ENCODE data around the gene NIM1K. TPM values are rescaled to one million over a fixed set of nuclear protein-coding genes. Genes with fewer than 3 reads are reported as not detected.
A peak's percentile ranks its signal among the peaks of the same experiment; 100 is the strongest.

Gene NIM1K
- polyA plus RNA-seq, 1 of the 3 experiments (the other 2 are of a cell fraction) = 0.16 TPM

DNA sequence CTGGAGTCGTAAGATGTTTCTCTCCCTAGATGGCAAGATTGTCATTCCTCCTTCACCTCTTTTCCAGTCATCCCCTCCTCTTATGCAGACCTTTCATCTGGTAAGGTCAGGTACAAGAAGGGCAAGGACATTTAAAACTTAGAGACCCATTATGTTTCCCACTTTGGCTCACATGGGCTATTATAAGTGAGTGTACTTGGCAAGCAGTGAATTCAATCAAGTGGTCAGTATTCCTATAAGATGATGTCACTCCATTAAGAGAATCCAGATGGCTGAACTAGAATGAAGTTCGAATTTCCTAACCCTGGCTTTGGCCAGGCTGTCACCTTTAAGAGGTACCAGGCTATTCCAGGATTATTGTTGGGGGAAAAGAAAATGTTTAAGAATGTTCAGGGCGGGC, 39.1 kb upstream of the NIM1K start:
- POLR2A ChIA-PET = interaction anchor here (2.3 kb wide), 1 partner anchor 32 kb away, joined by 6 read pairs; the partner anchor contains the start of gene ZNF131
- Histone ChIP-seq H3K4me1 (ENCODE audit: control insufficient read depth in 1 of 2, insufficient read depth in 2 of 2, low read depth in 1 of 2, low read length in 1 of 2) (peaks cover 4 to 15% of the 10 kb centered on the region in 2 experiments; a peak in 1 of 4 replicates), H3F3A (replicated peaks; ENCODE audit: insufficient read depth) (no peaks in the 10 kb centered on the region), H2AFZ (ENCODE audit: low read depth) (no peak overlapping the region), H4K20me1 (ENCODE audit: insufficient read depth) (0 out of 2 replicates have a peak, but pooled peaks cover 5% of the 10 kb centered on the region), H3K27ac (ENCODE audit: low read depth in 2 of 2, low read length in 1 of 2) (peak overlapping the region in 1 of 2 experiments; percentile 52; a peak in 2 of 4 replicates), H3K9me2 (no peaks in the 10 kb centered on the region), H3K4me3 (ENCODE audit: low read depth in 2 of 2, low read length in 1 of 2) (no peak overlapping the region), H3K9ac (no peak overlapping the region), H3K9me3 (no peaks in the 10 kb centered on the region), H3K79me2 (ENCODE audit: insufficient read depth) (peaks cover 71% of the 10 kb centered on the region), H3K27me3 (ENCODE audit: insufficient read depth) (no peaks in the 10 kb centered on the region), H3K36me3 (replicated peaks in 1 of 2; ENCODE audit: control insufficient read depth in 1 of 2, insufficient read depth in 2 of 2, low read length in 1 of 2) (peaks cover 0 to 9% of the 10 kb centered on the region in 2 experiments), H3K4me2 (no peak overlapping the region)
- CTCF ChIA-PET = no interaction called here
- peak; percentile 68; the same call in 1 of the 2 replicates for TF ChIP-seq NFIC (IDR thresholded peaks at IDR 0.05; ENCODE audit: borderline replicate concordance)
- peak; percentile 31; the same call in 1 of the 2 replicates for TF ChIP-seq MAX (IDR thresholded peaks at IDR 0.05; ENCODE audit: low read depth)
- TF ChIP-seq TCF12 (IDR thresholded peaks at IDR 0.05) = peak; percentile 91
- TF ChIP-seq GATA2 (CRISPR knock-in tag; IDR thresholded peaks at IDR 0.05) = no peak
- TF ChIP-seq, protein P1, sequence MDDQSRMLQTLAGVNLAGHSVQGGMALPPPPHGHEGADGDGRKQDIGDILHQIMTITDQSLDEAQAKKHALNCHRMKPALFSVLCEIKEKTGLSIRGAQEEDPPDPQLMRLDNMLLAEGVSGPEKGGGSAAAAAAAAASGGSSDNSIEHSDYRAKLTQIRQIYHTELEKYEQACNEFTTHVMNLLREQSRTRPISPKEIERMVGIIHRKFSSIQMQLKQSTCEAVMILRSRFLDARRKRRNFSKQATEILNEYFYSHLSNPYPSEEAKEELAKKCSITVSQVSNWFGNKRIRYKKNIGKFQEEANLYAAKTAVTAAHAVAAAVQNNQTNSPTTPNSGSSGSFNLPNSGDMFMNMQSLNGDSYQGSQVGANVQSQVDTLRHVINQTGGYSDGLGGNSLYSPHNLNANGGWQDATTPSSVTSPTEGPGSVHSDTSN (IDR thresholded peaks at IDR 0.05) = 0 out of 2 replicates have a peak, but pooled peaks have one; percentile 20
- TF ChIP-seq SIN3A (IDR thresholded peaks at IDR 0.05; ENCODE audit: borderline replicate concordance, low read depth, low read length) = no peak
- TF ChIP-seq FOSL2 (IDR thresholded peaks at IDR 0.05; ENCODE audit: borderline replicate concordance, low read depth) = peak; percentile 42; the same call in 1 of the 2 replicates
- TF ChIP-seq RCOR1 (IDR thresholded peaks at IDR 0.05; ENCODE audit: low read length) = no peak
- peak; percentile 58 for TF ChIP-seq JUND (IDR thresholded peaks at IDR 0.05)
- WGBS (ENCODE audit: low lambda C conversion rate) = 66% methylated on average over 3 of the region's 3 CpGs
- DNase-seq = no peak

GRCh38 chr5:43154469-43154868, 37.6 kb upstream of the NIM1K start:
- Histone ChIP-seq H3K27me3 (ENCODE audit: insufficient read depth) (no peaks in the 10 kb centered on the region), H3K9me2 (no peaks in the 10 kb centered on the region), H3F3A (replicated peaks; ENCODE audit: insufficient read depth) (no peaks in the 10 kb centered on the region), H3K4me2 (no peak overlapping the region), H3K4me1 (ENCODE audit: control insufficient read depth in 1 of 2, insufficient read depth in 2 of 2, low read depth in 1 of 2, low read length in 1 of 2) (peaks cover 4 to 15% of the 10 kb centered on the region in 2 experiments; a peak in 1 of 4 replicates), H3K36me3 (replicated peaks in 1 of 2; ENCODE audit: control insufficient read depth in 1 of 2, insufficient read depth in 2 of 2, low read length in 1 of 2) (peaks cover 0 to 5% of the 10 kb centered on the region in 2 experiments), H3K27ac (ENCODE audit: low read depth in 2 of 2, low read length in 1 of 2) (no peak overlapping the region), H3K4me3 (ENCODE audit: low read depth in 2 of 2, low read length in 1 of 2) (no peak overlapping the region), H3K79me2 (ENCODE audit: insufficient read depth) (peaks cover 70% of the 10 kb centered on the region), H4K20me1 (ENCODE audit: insufficient read depth) (0 out of 2 replicates have a peak, but pooled peaks cover 5% of the 10 kb centered on the region), H3K9me3 (no peaks in the 10 kb centered on the region), H3K9ac (no peak overlapping the region), H2AFZ (ENCODE audit: low read depth) (no peak overlapping the region)
- DNase-seq = no peak
- TF ChIP-seq GATA2 (CRISPR knock-in tag; IDR thresholded peaks at IDR 0.05) = no peak
- TF ChIP-seq MEF2A (IDR thresholded peaks at IDR 0.05; ENCODE audit: borderline replicate concordance, low read depth) = no peak
- TF ChIP-seq SMC3 (IDR thresholded peaks at IDR 0.05; ENCODE audit: low read depth, low read length) = no peak
- TF ChIP-seq ELF1 (IDR thresholded peaks at IDR 0.05) = no peak
- no peak for TF ChIP-seq EZH2phosphoT487 (IDR thresholded peaks at IDR 0.05; ENCODE audit: borderline replicate concordance, low read depth)
- TF ChIP-seq MAX (IDR thresholded peaks at IDR 0.05; ENCODE audit: low read depth) = no peak
- TF ChIP-seq CTCF (IDR thresholded peaks at IDR 0.05) = no peak
- ChIA-PET POLR2A (interaction anchor here (0.6 to 2.3 kb wide), 3 partner anchors 34 to 158 kb away, joined by 3 to 6 read pairs (median 3); partner anchors contain the start of gene ZNF131), CTCF (no interaction called here)
- WGBS (ENCODE audit: low lambda C conversion rate) = 77% methylated on average over 4 of the region's 4 CpGs
